H1 (cell line): ENCODE results near the gene PSTK. TPM values are rescaled to one million over a fixed set of nuclear protein-coding genes. Genes with fewer than 3 reads are reported as not detected.

Source experiments
- CTCF ChIA-PET: fragments of 300-600 bp; sonication (Branson Sonifier 250); formaldehyde crosslinking; loops from one replicate; lab custom pipeline; 2021; ENCODE audit not compliant: partially characterized antibody; lab: Charles Lee
- POLR2A ChIA-PET: fragments of 300-600 bp; sonication (Branson Sonifier 250); formaldehyde crosslinking; loops from one replicate; lab custom pipeline; 2021; ENCODE audit warnings: inconsistent platforms; ENCODE audit not compliant: partially characterized antibody; lab: Charles Lee
- DNase-seq, 2 experiments: peaks; one replicate each; pipeline versions ENCODE4 v3.0.0 to v3.0.0-alpha.2; 2010 to 2022; ENCODE audit warnings: low spot score in 2 of 2, low read depth in 1 of 2, mixed read lengths in 1 of 2
- FAIRE-seq: peaks from 2 replicates; lab custom pipeline; 2011; peaks lifted over from hg19 to GRCh38; lab: Jason Lieb, UNC
- H2AFZ ChIP-seq: 2 replicates; pipeline ENCODE4 v1.8.1; 2012; ENCODE audit warnings: low read length, inconsistent platforms
- H2AK5ac ChIP-seq: 2 replicates; pipeline ENCODE4 v1.6.1; 2013; ENCODE audit warnings: low read depth, low read length
- H2BK120ac ChIP-seq: replicated peaks from 2 replicates; pipeline ENCODE3; 2013; ENCODE audit warnings: low read depth, low read length, inconsistent platforms
- H2BK12ac ChIP-seq: 2 replicates; pipeline ENCODE4 v1.6.1; 2013; ENCODE audit warnings: low read depth, low read length
- H2BK15ac ChIP-seq: 2 replicates; pipeline ENCODE4 v1.6.1; 2013; ENCODE audit warnings: low read length
- H2BK20ac ChIP-seq: 2 replicates; pipeline ENCODE4 v1.6.1; 2013; ENCODE audit warnings: low read length
- H2BK5ac ChIP-seq: 2 replicates; pipeline ENCODE4 v1.6.1; 2013; ENCODE audit warnings: low read depth, low read length
- H3K14ac ChIP-seq: 2 replicates; pipeline ENCODE4 v1.6.1; 2013; ENCODE audit warnings: inconsistent platforms; ENCODE audit not compliant: insufficient read length
- H3K18ac ChIP-seq: 2 replicates; pipeline ENCODE4 v1.6.1; 2013; ENCODE audit warnings: low read length; ENCODE audit errors: extremely low read depth
- H3K23ac ChIP-seq: 2 replicates; pipeline ENCODE4 v1.6.1; 2013; ENCODE audit warnings: inconsistent platforms; ENCODE audit not compliant: insufficient read length
- H3K23me2 ChIP-seq: 2 replicates; pipeline ENCODE4 v1.6.1; 2013; ENCODE audit warnings: low read depth, low read length
- H3K27ac ChIP-seq: 2 replicates; pipeline ENCODE4 v1.6.1; 2011; ENCODE audit warnings: low read depth, low read length, inconsistent platforms
- H3K27me3 ChIP-seq, 4 experiments: replicated peaks in 1 of 4; 1 replicate in 1 of 4; 2 replicates in 3 of 4; pipeline versions ENCODE4 v1.6.1 to v1.8.1; 2011 to 2013; ENCODE audit warnings: low read length in 3 of 4, mild to moderate bottlenecking in 3 of 4, inconsistent platforms in 2 of 4, mixed read lengths in 2 of 4, moderate library complexity in 1 of 4; ENCODE audit not compliant: control insufficient read depth in 3 of 4, insufficient read depth in 3 of 4; ENCODE audit errors: extremely low read depth in 1 of 4
- H3K36me3 ChIP-seq, 4 experiments: 2 replicates each; pipeline versions ENCODE4 v1.6.1 to v1.8.1; 2011 to 2013; ENCODE audit warnings: mild to moderate bottlenecking in 4 of 4, low read length in 3 of 4, moderate library complexity in 2 of 4, control low read depth in 1 of 4, inconsistent platforms in 1 of 4; ENCODE audit not compliant: insufficient read depth in 4 of 4, control insufficient read depth in 2 of 4
- H3K4ac ChIP-seq: replicated peaks from 2 replicates; pipeline ENCODE3; 2013; ENCODE audit warnings: low read length, low read depth, mixed read lengths, inconsistent platforms; ENCODE audit not compliant: insufficient read length
- H3K4me1 ChIP-seq, 4 experiments: replicated peaks in 1 of 4; 1 replicate in 1 of 4; 2 replicates in 3 of 4; pipeline versions ENCODE4 v1.6.1 to v1.8.1; 2011 to 2013; ENCODE audit warnings: low read length in 3 of 4, inconsistent platforms in 2 of 4, mixed read lengths in 1 of 4; ENCODE audit not compliant: insufficient read depth in 4 of 4, control insufficient read depth in 3 of 4
- H3K4me2 ChIP-seq, 2 experiments: 2 replicates each; pipeline versions ENCODE4 v1.6.1 to v1.8.1; 2011 to 2013; ENCODE audit warnings: low read depth in 2 of 2, low read length in 2 of 2, control low read depth in 1 of 2, inconsistent platforms in 1 of 2, mild to moderate bottlenecking in 1 of 2; ENCODE audit not compliant: insufficient read depth in 1 of 2
- H3K4me3 ChIP-seq, 4 experiments: fragments of 200-600, 300-600 bp in 1 of 4; sonication (generic), shearing (Covaris generic), sonication (Bioruptor Twin) in 1 of 4; 2 replicates each; pipeline versions ENCODE4 v1.5.1 to v1.8.1; 2011 to 2016; ENCODE audit warnings: low read length in 4 of 4, low read depth in 3 of 4, control low read depth in 2 of 4, inconsistent platforms in 2 of 4, mild to moderate bottlenecking in 2 of 4, mixed read lengths in 1 of 4, moderate library complexity in 1 of 4; ENCODE audit not compliant: insufficient read depth in 2 of 4; ENCODE audit errors: extremely low read depth in 1 of 4
- H3K56ac ChIP-seq: replicated peaks from 2 replicates; pipeline ENCODE3; 2013; ENCODE audit warnings: low read depth, mild to moderate bottlenecking, mixed read lengths, low read length, inconsistent platforms; ENCODE audit not compliant: insufficient read length
- H3K79me1 ChIP-seq: 2 replicates; pipeline ENCODE4 v1.6.1; 2013; ENCODE audit warnings: low read depth, low read length, control low read depth
- H3K79me2 ChIP-seq, 2 experiments: 2 replicates each; pipeline versions ENCODE4 v1.6.1 to v1.8.1; 2012 to 2013; ENCODE audit warnings: low read length in 2 of 2, mild to moderate bottlenecking in 2 of 2, inconsistent platforms in 1 of 2; ENCODE audit not compliant: insufficient read depth in 2 of 2, control insufficient read depth in 1 of 2
- H3K9ac ChIP-seq, 4 experiments: replicated peaks in 1 of 4; 1 replicate in 1 of 4; 2 replicates in 3 of 4; pipeline versions ENCODE4 v1.6.1 to v1.8.1; 2011 to 2013; ENCODE audit warnings: low read depth in 3 of 4, low read length in 3 of 4, control low read depth in 2 of 4, mild to moderate bottlenecking in 2 of 4, moderate library complexity in 2 of 4, inconsistent platforms in 1 of 4; ENCODE audit errors: extremely low read depth in 1 of 4
- H3K9me3 ChIP-seq, 2 experiments: 2 replicates each; pipeline versions ENCODE4 v1.6.1 to v1.8.1; 2012 to 2013; ENCODE audit warnings: mild to moderate bottlenecking in 2 of 2, moderate library complexity in 2 of 2, control low read depth in 1 of 2, inconsistent platforms in 1 of 2, low read depth in 1 of 2, low read length in 1 of 2, mixed read lengths in 1 of 2; ENCODE audit not compliant: insufficient read depth in 2 of 2
- H4K20me1 ChIP-seq, 2 experiments: replicated peaks in 1 of 2; 2 replicates each; pipeline versions ENCODE3 to v1.8.1; 2011 to 2013; ENCODE audit warnings: inconsistent platforms in 2 of 2, low read length in 2 of 2, mild to moderate bottlenecking in 1 of 2; ENCODE audit not compliant: insufficient read depth in 2 of 2, control insufficient read depth in 1 of 2
- H4K5ac ChIP-seq: 2 replicates; pipeline ENCODE4 v1.6.1; 2013; ENCODE audit warnings: low read length, low read depth, mixed read lengths, inconsistent platforms; ENCODE audit not compliant: insufficient read length
- H4K8ac ChIP-seq: 2 replicates; pipeline ENCODE4 v1.8.0; 2013; ENCODE audit warnings: mild to moderate bottlenecking, moderate library complexity, low read length, inconsistent platforms; ENCODE audit not compliant: insufficient read depth; ENCODE audit errors: extremely low read depth
- H4K91ac ChIP-seq: replicated peaks from 2 replicates; pipeline ENCODE3; 2013; ENCODE audit warnings: low read length, mixed read lengths, inconsistent platforms; ENCODE audit not compliant: insufficient read length
- BACH1 ChIP-seq: IDR thresholded peaks from 2 replicates; pipeline ENCODE4 v1.6.1; 2012; ENCODE audit warnings: low read length, improper control_type of control experiment
- CHD2 ChIP-seq: IDR thresholded peaks from 2 replicates; pipeline ENCODE4 v1.6.1; 2012; ENCODE audit warnings: low read length, improper control_type of control experiment
- GTF2F1 ChIP-seq: IDR thresholded peaks from 2 replicates; pipeline ENCODE4 v1.6.1; 2012; ENCODE audit warnings: low read depth, low read length, improper control_type of control experiment, borderline replicate concordance
- HDAC2 ChIP-seq, 2 experiments: fragments of 300-600 bp in 1 of 2; sonication (generic) in 1 of 2; IDR thresholded peaks; 2 replicates each; pipeline ENCODE4 v1.6.1; 2011 to 2012; ENCODE audit warnings: low read depth in 2 of 2, low read length in 2 of 2, mild to moderate bottlenecking in 2 of 2, moderate library complexity in 2 of 2, borderline replicate concordance in 1 of 2, inconsistent platforms in 1 of 2
- RBBP5 ChIP-seq: IDR thresholded peaks from 2 replicates; pipeline ENCODE4 v1.7.1; 2012; ENCODE audit warnings: low read depth, mild to moderate bottlenecking, inconsistent platforms, low read length, moderate library complexity, borderline replicate concordance
- SRF ChIP-seq: IDR thresholded peaks from 2 replicates; pipeline ENCODE4 v1.6.1; 2011; ENCODE audit warnings: mild to moderate bottlenecking, low read depth, low read length, moderate library complexity
- TAF7 ChIP-seq: optimal IDR thresholded peaks from 2 replicates; pipeline ENCODE3; 2011; ENCODE audit warnings: low read depth, mild to moderate bottlenecking, inconsistent platforms, low read length, moderate library complexity, borderline replicate concordance
- TCF12 ChIP-seq: IDR thresholded peaks from 2 replicates; pipeline ENCODE4 v1.6.1; 2011; ENCODE audit warnings: low read depth, mild to moderate bottlenecking, low read length
- WGBS, 2 experiments: shearing (Covaris generic) in 1 of 2; methylation state at CpG; one replicate each; pipeline versions ENCODE4 v1.1.6 to v1.1.7; 2013 to 2015; ENCODE audit warnings: low lambda C conversion rate in 2 of 2, mixed read lengths in 2 of 2, inconsistent platforms in 1 of 2, low coverage in 1 of 2, missing lambda C conversion rate in 1 of 2; ENCODE audit not compliant: insufficient replicate concordance in 2 of 2, insufficient coverage in 1 of 2, insufficient read length in 1 of 2; ENCODE audit errors: extremely low coverage in 1 of 2, missing lambda C conversion rate in 1 of 2; 5-methylcytosine and 5-hydroxymethylcytosine counted together
- polyA plus RNA-seq, 7 experiments: library from polyadenylated mRNA; depleted of rRNA in 3 of 7; stranded (reverse) in 5 of 7; unstranded in 2 of 7; fragments of >200 nt in 5 of 7; fragments of 200-250 nt in 2 of 7; gene quantifications; 1 replicate in 5 of 7; 2 replicates in 1 of 7; 4 replicates in 1 of 7; pipeline versions ENCODE4 v1.2.1 to v1.2.3, GENCODE V29; 2011 to 2013; ENCODE audit warnings: missing spikeins in 2 of 7, mixed read lengths in 2 of 7
- total RNA-seq: library from RNA; stranded (reverse); fragmentation: NEBNext Ultra II Directional; extraction: Animal tissue kit (Norgen Biotek cat#: 25700); gene quantifications from 2 replicates; pipeline ENCODE4 v1.2.1, GENCODE V29; 2021
- TF ChIP-seq, protein P1 (sequence below): IDR thresholded peaks from 2 replicates; pipeline ENCODE4 v1.6.1; 2011; ENCODE audit warnings: low read length, improper control_type of control experiment
- TF ChIP-seq, protein P2 (sequence below): IDR thresholded peaks from 2 replicates; pipeline ENCODE4 v1.6.1; 2012; ENCODE audit warnings: inconsistent platforms

PSTK gene
- total and polyA plus RNA-seq, 2 of the 8 experiments (the other 6 are each of a cell fraction or from before 2014, with no cell fraction given) = 4.4 to 6.6 TPM

DNA sequence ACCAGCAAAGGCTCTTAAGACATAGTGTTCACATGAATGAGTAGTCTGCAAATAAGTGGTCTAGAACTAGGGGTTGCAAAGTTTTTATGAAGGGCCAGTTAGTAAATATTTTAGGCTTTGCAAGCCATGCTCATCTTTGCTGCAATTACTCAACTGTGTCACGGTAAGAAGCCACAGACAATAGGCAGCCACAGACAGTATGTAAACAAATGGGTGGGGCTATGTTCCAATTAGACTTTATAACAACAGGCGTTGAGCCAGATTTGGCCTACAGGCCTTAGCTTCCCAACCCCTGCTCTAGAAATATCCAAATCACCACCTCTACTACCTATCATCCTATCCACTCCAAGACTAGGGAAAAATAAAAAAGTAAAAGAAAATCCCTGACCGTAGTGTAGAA lies 19.1 kb downstream of the PSTK start:
- DNase-seq (no peak), FAIRE-seq (no peak)
- no peak overlapping the region for H3K56ac ChIP-seq
- H4K8ac ChIP-seq = no peak overlapping the region
- no peaks in the 10 kb centered on the region for H3K23me2 ChIP-seq
- H3K4me3 ChIP-seq = no peak overlapping the region
- no peak overlapping the region for H2BK12ac ChIP-seq
- no peak overlapping the region for H3K4me2 ChIP-seq
- no peak overlapping the region for H3K9ac ChIP-seq
- 79% methylated on average over 3 of the region's 3 CpGs; no CpG with 5 or more reads in 1 of the 2 experiments for WGBS, 2 experiments
- CTCF ChIA-PET = interaction anchor here (1.0 to 4.4 kb wide), 5 partner anchors 9 to 23 kb away, joined by 3 to 24 read pairs (median 4); partner anchors contain the start of gene IKZF5
- H3K36me3 ChIP-seq = peaks cover 0 to 12% (median 4%) of the 10 kb centered on the region in 4 experiments; a peak in 6 of 8 replicates
- peaks cover 2 to 4% of the 10 kb centered on the region in 2 experiments for H4K20me1 ChIP-seq
- H2AK5ac ChIP-seq = no peak overlapping the region
- no peak overlapping the region for H3K14ac ChIP-seq
- no peak overlapping the region for H4K91ac ChIP-seq
- no peak overlapping the region for H3K4ac ChIP-seq
- H2BK5ac ChIP-seq = no peak overlapping the region
- H2BK120ac ChIP-seq = no peak overlapping the region
- no peak overlapping the region for H4K5ac ChIP-seq
- no peak overlapping the region for H3K27ac ChIP-seq
- H3K79me2 ChIP-seq = peaks cover 0 to 39% of the 10 kb centered on the region in 2 experiments; a peak in 2 of 4 replicates
- no peak overlapping the region for H3K18ac ChIP-seq
- H3K27me3 ChIP-seq = no peaks in the 10 kb centered on the region
- H3K79me1 ChIP-seq = no peaks in the 10 kb centered on the region; the same call in 1 of the 2 replicates
- H3K9me3 ChIP-seq = no peaks in the 10 kb centered on the region; a peak in 1 of 4 replicates
- H3K23ac ChIP-seq = no peak overlapping the region
- POLR2A ChIA-PET = interaction anchor here (1.0 to 1.7 kb wide), 4 partner anchors 9 to 17 kb away, joined by 3 to 6 read pairs (median 4); partner anchors contain the start of gene IKZF5
- no peak overlapping the region for H2AFZ ChIP-seq
- H2BK15ac ChIP-seq = no peak overlapping the region
- H3K4me1 ChIP-seq = no peaks in the 10 kb centered on the region
- no peak overlapping the region for H2BK20ac ChIP-seq
- TF ChIP-seq GTF2F1 (no peak), TCF12 (no peak), BACH1 (no peak), HDAC2 (IDR thresholded peaks at IDR 0.05; ENCODE audit: borderline replicate concordance in 1 of 2, low read depth in 2 of 2, low read length in 2 of 2) (no peak), RBBP5 (no peak), SRF (no peak), TAF7 (no peak), CHD2 (no peak)
- TF ChIP-seq, protein P1, sequence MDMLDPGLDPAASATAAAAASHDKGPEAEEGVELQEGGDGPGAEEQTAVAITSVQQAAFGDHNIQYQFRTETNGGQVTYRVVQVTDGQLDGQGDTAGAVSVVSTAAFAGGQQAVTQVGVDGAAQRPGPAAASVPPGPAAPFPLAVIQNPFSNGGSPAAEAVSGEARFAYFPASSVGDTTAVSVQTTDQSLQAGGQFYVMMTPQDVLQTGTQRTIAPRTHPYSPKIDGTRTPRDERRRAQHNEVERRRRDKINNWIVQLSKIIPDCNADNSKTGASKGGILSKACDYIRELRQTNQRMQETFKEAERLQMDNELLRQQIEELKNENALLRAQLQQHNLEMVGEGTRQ = no peak
- TF ChIP-seq, protein P2, sequence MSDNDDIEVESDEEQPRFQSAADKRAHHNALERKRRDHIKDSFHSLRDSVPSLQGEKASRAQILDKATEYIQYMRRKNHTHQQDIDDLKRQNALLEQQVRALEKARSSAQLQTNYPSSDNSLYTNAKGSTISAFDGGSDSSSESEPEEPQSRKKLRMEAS = no peak
